HCT116 (cell line): Measurements from ENCODE around the gene GPN2. TPM values are rescaled to one million over a fixed set of nuclear protein-coding genes. Genes with fewer than 3 reads are reported as not detected.

Source experiments
- ATAC-seq: fragments of 200-7000 bp; cut with Tn5 transposase; 2 replicates; pipeline ENCODE4 v1.9.1; 2020; ENCODE audit warnings: mild to moderate bottlenecking, moderate library complexity
- BruUV-seq: library from RNA; stranded (reverse); fragments of 400-500 nt; replicated peaks from 2 replicates; lab custom pipeline; 2021; lab: Mats Ljungman, UMichigan
- CTCF ChIA-PET: fragments of 300-600 bp; sonication (Branson Sonifier 250); formaldehyde crosslinking; loops from one replicate; lab custom pipeline; 2021; ENCODE audit warnings: antibody characterized with exemption; lab: Charles Lee
- POLR2A ChIA-PET: fragments of 300-600, 350-600 bp; sonication (Branson Sonifier 250); formaldehyde crosslinking; loops from one replicate; lab custom pipeline; 2021; ENCODE audit warnings: antibody characterized with exemption; lab: Charles Lee
- RAD21 ChIA-PET, 2 experiments: fragments of 300-600 bp; sonication (Branson Sonifier 250); formaldehyde crosslinking; loops; one replicate each; lab custom pipeline; 2023; ENCODE audit warnings: low total read pairs in 2 of 2; ENCODE audit not compliant: uncharacterized antibody in 2 of 2, unreplicated experiment in 2 of 2, low non-redundant PET in 1 of 2; lab: Charles Lee
- DNase-seq: peaks from one replicate; pipeline ENCODE4 v3.0.0-alpha.2; 2010; ENCODE audit warnings: low read depth, low spot score
- H2AFZ ChIP-seq: fragments of 200-600 bp; shearing (Covaris generic), sonication (generic); 2 replicates; pipeline ENCODE4 v1.6.1; 2017; ENCODE audit warnings: low read depth, mixed run types, mixed read lengths, antibody characterized with exemption, low read length; ENCODE audit not compliant: poor library complexity, severe bottlenecking
- H3K27ac ChIP-seq: 2 replicates; pipeline ENCODE4 v1.5.1; 2012; ENCODE audit warnings: low read depth, low read length
- H3K27me3 ChIP-seq: fragments of 200-600 bp; sonication (generic); 2 replicates; pipeline ENCODE4 v1.6.1; 2016; ENCODE audit warnings: mixed run types, low read length, mixed read lengths; ENCODE audit not compliant: insufficient read depth
- H3K36me3 ChIP-seq, 2 experiments: fragments of 200-500 bp in 1 of 2; fragments of 200-600 bp in 1 of 2; sonication (Bioruptor generic) in 1 of 2; sonication (generic) in 1 of 2; 2 replicates each; pipeline versions ENCODE4 v1.5.1 to v1.6.1; 2014 to 2016; ENCODE audit warnings: low read length in 2 of 2, inconsistent platforms in 1 of 2, mixed read lengths in 1 of 2, mixed run types in 1 of 2; ENCODE audit not compliant: insufficient read depth in 2 of 2, control insufficient read depth in 1 of 2
- H3K4me1 ChIP-seq, 2 experiments: fragments of 200-600 bp in 1 of 2; sonication (generic) in 1 of 2; 2 replicates each; pipeline versions ENCODE4 v1.5.1 to v1.6.1; 2012 to 2017; ENCODE audit warnings: low read length in 2 of 2, inconsistent platforms in 1 of 2, mild to moderate bottlenecking in 1 of 2, mixed read lengths in 1 of 2, mixed run types in 1 of 2, moderate library complexity in 1 of 2; ENCODE audit not compliant: insufficient read depth in 2 of 2, control insufficient read depth in 1 of 2
- H3K4me2 ChIP-seq: fragments of 200-600 bp; sonication (generic); 2 replicates; pipeline ENCODE4 v1.6.1; 2017; ENCODE audit warnings: mixed run types, low read length, mixed read lengths
- H3K4me3 ChIP-seq, 2 experiments: fragments of 200-600 bp in 1 of 2; sonication (generic) in 1 of 2; replicated peaks in 1 of 2; 2 replicates each; pipeline ENCODE4 v1.5.1; 2011 to 2016; ENCODE audit warnings: low read length in 2 of 2, control low read depth in 1 of 2, low read depth in 1 of 2, mild to moderate bottlenecking in 1 of 2, mixed read lengths in 1 of 2, mixed run types in 1 of 2
- H3K79me2 ChIP-seq: fragments of 200-600 bp; sonication (generic); 2 replicates; pipeline ENCODE4 v1.6.1; 2017; ENCODE audit warnings: mild to moderate bottlenecking, mixed run types, low read length, moderate library complexity, mixed read lengths; ENCODE audit not compliant: insufficient read depth
- H3K9ac ChIP-seq: fragments of 200-600 bp; sonication (generic); 2 replicates; pipeline ENCODE4 v1.6.1; 2016; ENCODE audit warnings: low read length, mixed read lengths
- H3K9me2 ChIP-seq: fragments of 200-600 bp; sonication (generic), shearing (Covaris generic); 2 replicates; pipeline ENCODE4 v1.6.1; 2017; ENCODE audit warnings: mixed run types, mild to moderate bottlenecking, moderate library complexity; ENCODE audit not compliant: insufficient read depth
- H3K9me3 ChIP-seq, 2 experiments: fragments of 200-500 bp in 1 of 2; fragments of 200-600 bp in 1 of 2; sonication (Bioruptor generic) in 1 of 2; sonication (generic) in 1 of 2; 2 replicates each; pipeline ENCODE4 v1.6.1; 2014 to 2017; ENCODE audit warnings: low read length in 2 of 2, mixed read lengths in 2 of 2, inconsistent platforms in 1 of 2, low read depth in 1 of 2, mild to moderate bottlenecking in 1 of 2, mixed run types in 1 of 2, moderate library complexity in 1 of 2; ENCODE audit not compliant: control insufficient read depth in 1 of 2, insufficient read depth in 1 of 2
- H4K20me1 ChIP-seq: fragments of 200-600 bp; sonication (generic), shearing (Covaris generic); 2 replicates; pipeline ENCODE4 v1.6.1; 2017; ENCODE audit warnings: mixed run types, mild to moderate bottlenecking, moderate library complexity; ENCODE audit not compliant: insufficient read depth
- ATF3 ChIP-seq: IDR thresholded peaks from 2 replicates; pipeline ENCODE4 v1.6.1; 2012
- CBX3 ChIP-seq: IDR thresholded peaks from 2 replicates; pipeline ENCODE4 v1.6.1; 2012; ENCODE audit warnings: low read depth
- CEBPB ChIP-seq: IDR thresholded peaks from 2 replicates; pipeline ENCODE4 v1.6.1; 2012; ENCODE audit warnings: low read depth
- EGR1 ChIP-seq: IDR thresholded peaks from 2 replicates; pipeline ENCODE4 v1.6.1; 2012; ENCODE audit warnings: low read depth
- EZH2 ChIP-seq: fragments of 200-600 bp; sonication (generic); IDR thresholded peaks from 2 replicates; pipeline ENCODE4 v1.6.1; 2017; ENCODE audit warnings: antibody characterized with exemption, mixed run types
- FOSL1 ChIP-seq: IDR thresholded peaks from 2 replicates; pipeline ENCODE4 v1.6.1; 2012; ENCODE audit warnings: low read depth
- JUND ChIP-seq: IDR thresholded peaks from 2 replicates; pipeline ENCODE4 v1.6.1; 2012
- MAX ChIP-seq: IDR thresholded peaks from 2 replicates; pipeline ENCODE4 v1.6.1; 2012
- POLR2AphosphoS5 ChIP-seq: IDR thresholded peaks from 2 replicates; pipeline ENCODE4 v1.6.1; 2011; ENCODE audit warnings: mild to moderate bottlenecking, low read depth, low read length, moderate library complexity
- RAD21 ChIP-seq: IDR thresholded peaks from 2 replicates; pipeline ENCODE4 v1.6.1; 2012; ENCODE audit warnings: low read depth, mild to moderate bottlenecking
- REST ChIP-seq: IDR thresholded peaks from 2 replicates; pipeline ENCODE4 v1.6.1; 2012; ENCODE audit warnings: low read depth
- SIN3A ChIP-seq: IDR thresholded peaks from 2 replicates; pipeline ENCODE4 v1.6.1; 2012; ENCODE audit warnings: low read depth
- SP1 ChIP-seq: IDR thresholded peaks from 2 replicates; pipeline ENCODE4 v1.6.1; 2012; ENCODE audit warnings: low read depth
- YY1 ChIP-seq: IDR thresholded peaks from 2 replicates; pipeline ENCODE4 v1.6.1; 2011; ENCODE audit warnings: low read length, low read depth, moderate library complexity, mild to moderate bottlenecking; ENCODE audit not compliant: insufficient replicate concordance; ENCODE audit errors: extremely low read depth
- ZBTB33 ChIP-seq: IDR thresholded peaks from 2 replicates; pipeline ENCODE4 v1.6.1; 2011; ENCODE audit warnings: mild to moderate bottlenecking, low read length, moderate library complexity; ENCODE audit not compliant: insufficient replicate concordance; ENCODE audit errors: extremely low read depth
- ZFX ChIP-seq: fragments of 450-650 bp; IDR thresholded peaks from 2 replicates; pipeline ENCODE4 v1.6.1; 2017
- ZNF274 ChIP-seq: fragments of 200-500 bp; sonication (Bioruptor generic); IDR thresholded peaks from 2 replicates; pipeline ENCODE4 v1.6.1; 2014; ENCODE audit warnings: mild to moderate bottlenecking, low read depth, low read length, inconsistent platforms
- intact Hi-C: fragments of 100-400 bp; cut with micrococcal nuclease; formaldehyde crosslinking; loops from 2 replicates; pipeline ENCODE4 v1.10.0; 2022
- total RNA-seq: library from RNA; stranded (reverse); gene quantifications from one replicate; pipeline ENCODE4 v1.2.1, GENCODE V29; 2021; ENCODE audit not compliant: unreplicated experiment

The GPN2 gene
- total RNA-seq, 1 experiment from 2014 or later = 37.2 TPM

GRCh38 chr1:26879793-26880192 lies 10.3 kb downstream of the GPN2 start:
- Histone ChIP-seq H3K27me3 (no peaks in the 10 kb centered on the region), H3K9ac (no peak overlapping the region), H3K4me1 (peaks cover 0 to 22% of the 10 kb centered on the region in 2 experiments; a peak in 2 of 4 replicates), H3K36me3 (peaks cover 33 to 35% of the 10 kb centered on the region in 2 experiments; a peak in 3 of 4 replicates), H3K79me2 (peaks cover 10% of the 10 kb centered on the region), H3K9me2 (no peaks in the 10 kb centered on the region), H3K9me3 (no peaks in the 10 kb centered on the region), H4K20me1 (no peaks in the 10 kb centered on the region), H2AFZ (no peak overlapping the region), H3K27ac (no peak overlapping the region), H3K4me2 (no peak overlapping the region), H3K4me3 (no peak overlapping the region)
- TF ChIP-seq ZNF274 (no peak), ZBTB33 (no peak), SIN3A (no peak), SP1 (no peak), RAD21 (no peak), EGR1 (no peak), MAX (no peak), ATF3 (no peak), CBX3 (no peak), JUND (no peak), CEBPB (no peak), YY1 (no peak), POLR2AphosphoS5 (no peak), ZFX (no peak), FOSL1 (no peak), REST (no peak), EZH2 (no peak)
- ChIA-PET RAD21 (no interaction called here), CTCF (interaction anchor here (0.9 to 1.8 kb wide), 3 partner anchors 11 to 70 kb away, joined by 4 to 10 read pairs (median 4); partner anchors contain the start of gene GPN2), POLR2A (interaction anchor here (1.7 kb wide), 1 partner anchor 22 kb away, joined by 3 read pairs; no protein-coding TSS in a partner anchor)
- ATAC-seq = no peak
- intact Hi-C loops = loop anchor here (2.0 kb wide), 1 partner anchor 277 kb away; no protein-coding TSS in a partner anchor
- BruUV-seq = no TSS peak
- DNase-seq = no peak
